CD4-positive, alpha-beta memory T cell (primary cell): ENCODE data around the gene EMD. TPM values are rescaled to one million over a fixed set of nuclear protein-coding genes. Genes with fewer than 3 reads are reported as not detected.
A peak's percentile ranks its signal among the peaks of the same experiment; 100 is the strongest.

Experiments used
- CTCF ChIA-PET: fragments of 350-600 bp; sonication (Branson Sonifier 250); formaldehyde crosslinking; loops from one replicate; lab custom pipeline; 2021; ENCODE audit warnings: inconsistent platforms; ENCODE audit not compliant: partially characterized antibody; lab: Charles Lee
- POLR2A ChIA-PET: fragments of 350-600 bp; sonication (Branson Sonifier 250); formaldehyde crosslinking; loops from one replicate; lab custom pipeline; 2021; ENCODE audit not compliant: partially characterized antibody; lab: Charles Lee
- DNase-seq, 5 donors: peaks; one replicate each; pipeline versions ENCODE4 v3.0.0 to v3.0.0-alpha.2; 2020 to 2022; ENCODE audit warnings: mixed read lengths in 1 of 5
- H3K27ac ChIP-seq: one replicate; pipeline ENCODE4 v1.7.0; 2013; ENCODE audit warnings: low read depth, low read length
- H3K27me3 ChIP-seq: 2 replicates; pipeline ENCODE4 v1.7.0; 2013; ENCODE audit warnings: mild to moderate bottlenecking, low read length, moderate library complexity; ENCODE audit not compliant: insufficient read depth
- H3K36me3 ChIP-seq: 2 replicates; pipeline ENCODE4 v1.7.0; 2013; ENCODE audit warnings: mild to moderate bottlenecking, low read length, moderate library complexity; ENCODE audit not compliant: insufficient read depth
- H3K4me1 ChIP-seq: 2 replicates; pipeline ENCODE4 v1.7.0; 2013; ENCODE audit warnings: mild to moderate bottlenecking, low read length, moderate library complexity; ENCODE audit not compliant: insufficient read depth
- H3K4me3 ChIP-seq, 2 donors: one replicate each; pipeline ENCODE4 v1.7.0; 2013; ENCODE audit warnings: low read length in 2 of 2, mild to moderate bottlenecking in 1 of 2
- H3K9me3 ChIP-seq, 2 donors: one replicate each; pipeline ENCODE4 v1.7.0; 2013; ENCODE audit warnings: low read length in 2 of 2, control low read depth in 1 of 2; ENCODE audit not compliant: control insufficient read depth in 1 of 2
- H3K27ac Mint-ChIP-seq, 7 donors: one replicate each; pipeline ENCODE4 v1.8.0; 2020 to 2021; ENCODE audit warnings: mixed read lengths in 7 of 7, mild to moderate bottlenecking in 6 of 7, inconsistent platforms in 3 of 7, moderate library complexity in 3 of 7
- H3K27me3 Mint-ChIP-seq, 2 donors: one replicate each; pipeline ENCODE4 v1.8.0; 2020 to 2021; ENCODE audit warnings: mixed read lengths in 2 of 2
- H3K36me3 Mint-ChIP-seq, 2 donors: one replicate each; pipeline ENCODE4 v1.8.0; 2020 to 2021; ENCODE audit warnings: mixed read lengths in 2 of 2, inconsistent platforms in 1 of 2, mild to moderate bottlenecking in 1 of 2
- H3K4me1 Mint-ChIP-seq, 4 donors: one replicate each; pipeline ENCODE4 v1.8.0; 2020 to 2021; ENCODE audit warnings: mixed read lengths in 4 of 4, mild to moderate bottlenecking in 1 of 4
- H3K4me3 Mint-ChIP-seq, 8 donors: one replicate each; pipeline ENCODE4 v1.8.0; 2020 to 2021; ENCODE audit warnings: mixed read lengths in 8 of 8, mild to moderate bottlenecking in 7 of 8, moderate library complexity in 6 of 8, inconsistent platforms in 3 of 8
- H3K9me3 Mint-ChIP-seq, 8 donors: one replicate each; pipeline ENCODE4 v1.8.0; 2020 to 2021; ENCODE audit warnings: mixed read lengths in 8 of 8, mild to moderate bottlenecking in 5 of 8, inconsistent platforms in 3 of 8, moderate library complexity in 1 of 8
- intact Hi-C: fragments of 100-400 bp; cut with micrococcal nuclease; formaldehyde crosslinking; loops from one replicate; pipeline ENCODE4 v1.15.1; 2023
- polyA plus RNA-seq, 2 donors: library from polyadenylated mRNA; unstranded; fragments of 300-500 nt; fragmentation: Illumina TruSeq; gene quantifications; one replicate each; pipeline ENCODE4 v1.2.3, GENCODE V29; 2021
- total RNA-seq, 2 experiments: library from RNA; stranded (reverse); gene quantifications; one replicate each; pipeline ENCODE4 v1.2.3, GENCODE V29; 2021

EMD gene
- total and polyA plus RNA-seq, 4 experiments from 2014 or later, result 30.3 to 88.7 (median 61.2) TPM

DNA sequence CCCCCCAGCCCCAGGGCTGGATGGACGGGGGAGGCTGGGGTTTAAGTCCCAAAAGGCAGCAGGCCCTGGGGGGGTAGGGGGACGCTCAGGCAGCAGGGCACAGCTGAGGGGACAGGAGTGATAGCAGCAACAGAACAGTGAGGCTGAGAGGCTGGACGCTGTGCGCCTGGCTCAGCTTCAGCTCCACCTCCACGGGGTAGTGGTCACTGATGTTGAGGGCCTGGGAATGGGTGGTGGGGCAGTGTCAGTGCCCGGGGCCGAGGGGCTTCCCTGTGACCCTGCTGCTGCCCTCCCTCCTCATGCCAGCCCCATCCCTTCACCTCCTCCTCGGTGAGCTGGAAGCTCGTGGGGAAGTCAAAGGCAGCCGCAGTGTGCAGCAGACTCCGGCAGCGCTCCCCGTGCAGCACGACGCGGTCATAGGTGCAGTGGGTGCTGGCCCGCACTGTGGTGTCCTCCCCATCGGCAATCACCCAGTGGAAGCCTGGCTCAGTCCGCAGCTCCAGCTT, 23.6 kb downstream of the EMD start:
- Histone ChIP-seq H3K27me3 (no peaks in the 10 kb centered on the region), H3K27ac (no peak overlapping the region), H3K4me1 (peaks cover 15% of the 10 kb centered on the region), H3K9me3 (no peaks in the 10 kb centered on the region), H3K36me3 (peaks cover 23% of the 10 kb centered on the region), H3K4me3 (no peak overlapping the region)
- ChIA-PET CTCF (no interaction called here), POLR2A (interaction anchor here (1.7 kb wide), 1 partner anchor 10 kb away, joined by 5 read pairs; no protein-coding TSS in a partner anchor)
- peak overlapping the region in 1 of 7 donors; percentile 35 for H3K27ac Mint-ChIP-seq
- H3K27me3 Mint-ChIP-seq, result no peaks in the 10 kb centered on the region
- DNase-seq, result no peak
- H3K4me1 Mint-ChIP-seq, result peaks cover 7 to 27% (median 17%) of the 10 kb centered on the region in 4 donors
- intact Hi-C loops, result no loop called here
- peaks cover 0 to 13% (median 0%) of the 10 kb centered on the region in 8 donors for H3K9me3 Mint-ChIP-seq
- H3K4me3 Mint-ChIP-seq, result no peak overlapping the region
- H3K36me3 Mint-ChIP-seq, result peaks cover 19 to 34% of the 10 kb centered on the region in 2 donors

DNA sequence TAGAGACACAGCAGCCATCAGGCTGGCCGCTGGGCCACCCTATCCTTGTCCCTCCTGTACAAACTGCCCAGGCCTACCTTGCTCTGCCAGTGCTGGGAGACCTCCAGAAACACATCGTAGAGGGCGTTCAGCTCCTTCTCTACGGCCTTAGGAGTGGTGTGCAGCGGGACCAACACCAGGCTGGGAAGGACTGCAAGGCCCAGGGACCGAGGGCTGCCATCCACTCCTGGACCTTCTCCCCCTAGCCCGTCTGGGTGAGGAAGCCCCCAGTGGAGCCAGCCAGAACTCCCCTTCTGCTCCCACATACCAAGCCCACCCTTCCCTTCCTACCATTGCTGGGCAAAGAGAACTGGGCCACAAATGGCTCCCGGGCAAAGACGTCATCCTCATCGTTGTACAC, 24.1 kb downstream of the EMD start:
- H3K27ac Mint-ChIP-seq, result peak overlapping the region in 2 of 7 donors; percentile 9 to 68
- intact Hi-C loops, result no loop called here

DNA sequence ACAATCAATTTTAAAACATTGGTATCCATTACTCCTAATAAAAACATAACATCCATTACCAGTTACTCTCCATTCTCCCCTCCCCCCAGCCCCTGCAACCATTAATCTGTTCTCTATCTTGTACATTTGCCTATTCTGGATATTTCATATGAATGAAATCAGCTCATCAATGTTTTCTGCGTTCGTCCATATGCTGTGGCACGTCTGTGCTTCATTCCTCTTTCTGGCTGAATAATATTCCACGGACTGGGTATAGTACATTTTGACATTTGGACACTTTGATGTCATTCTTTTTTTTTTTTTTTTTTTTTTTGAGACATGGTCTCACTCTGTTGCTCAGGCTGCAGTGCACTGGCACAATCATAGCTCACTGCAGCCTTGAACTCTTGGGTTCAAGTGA, 24.8 kb downstream of the EMD start:
- ChIA-PET POLR2A (interaction anchor here (0.6 to 0.8 kb wide), 2 partner anchors 8 to 316 kb away, joined by 3 read pairs; no protein-coding TSS in a partner anchor), CTCF (no interaction called here)
- intact Hi-C loops, result no loop called here
- H3K27ac ChIP-seq, result no peak overlapping the region
- peaks cover 23% of the 10 kb centered on the region for H3K36me3 ChIP-seq
- no peaks in the 10 kb centered on the region for H3K9me3 ChIP-seq
- H3K9me3 Mint-ChIP-seq, result peaks cover 0 to 5% (median 0%) of the 10 kb centered on the region in 8 donors
- no peaks in the 10 kb centered on the region for H3K27me3 ChIP-seq
- H3K27ac Mint-ChIP-seq, result no peak overlapping the region
- H3K4me1 Mint-ChIP-seq, result peaks cover 5 to 29% (median 11%) of the 10 kb centered on the region in 4 donors
- peaks cover 16 to 24% of the 10 kb centered on the region in 2 donors for H3K36me3 Mint-ChIP-seq
- no peaks in the 10 kb centered on the region for H3K27me3 Mint-ChIP-seq
- H3K4me3 Mint-ChIP-seq, result no peak overlapping the region
- no peak for DNase-seq
- H3K4me1 ChIP-seq, result peaks cover 15% of the 10 kb centered on the region
- no peak overlapping the region for H3K4me3 ChIP-seq

More for the DNA sequence above, 24.1 kb downstream of the EMD start:
- ChIA-PET CTCF (no interaction called here), POLR2A (interaction anchor here (1.7 kb wide), 1 partner anchor 9 kb away, joined by 5 read pairs; no protein-coding TSS in a partner anchor)
- H3K4me1 ChIP-seq, result peaks cover 15% of the 10 kb centered on the region
- H3K36me3 Mint-ChIP-seq, result peaks cover 19 to 31% of the 10 kb centered on the region in 2 donors
- H3K36me3 ChIP-seq, result peaks cover 23% of the 10 kb centered on the region
- H3K9me3 Mint-ChIP-seq, result peaks cover 0 to 12% (median 0%) of the 10 kb centered on the region in 8 donors
- DNase-seq, result no peak
- no peak overlapping the region for H3K4me3 Mint-ChIP-seq
- H3K4me3 ChIP-seq, result no peak overlapping the region
- H3K4me1 Mint-ChIP-seq, result peaks cover 7 to 25% (median 15%) of the 10 kb centered on the region in 4 donors
- H3K9me3 ChIP-seq, result no peaks in the 10 kb centered on the region
- H3K27me3 Mint-ChIP-seq, result no peaks in the 10 kb centered on the region
- no peak overlapping the region for H3K27ac ChIP-seq
- no peaks in the 10 kb centered on the region for H3K27me3 ChIP-seq

DNA sequence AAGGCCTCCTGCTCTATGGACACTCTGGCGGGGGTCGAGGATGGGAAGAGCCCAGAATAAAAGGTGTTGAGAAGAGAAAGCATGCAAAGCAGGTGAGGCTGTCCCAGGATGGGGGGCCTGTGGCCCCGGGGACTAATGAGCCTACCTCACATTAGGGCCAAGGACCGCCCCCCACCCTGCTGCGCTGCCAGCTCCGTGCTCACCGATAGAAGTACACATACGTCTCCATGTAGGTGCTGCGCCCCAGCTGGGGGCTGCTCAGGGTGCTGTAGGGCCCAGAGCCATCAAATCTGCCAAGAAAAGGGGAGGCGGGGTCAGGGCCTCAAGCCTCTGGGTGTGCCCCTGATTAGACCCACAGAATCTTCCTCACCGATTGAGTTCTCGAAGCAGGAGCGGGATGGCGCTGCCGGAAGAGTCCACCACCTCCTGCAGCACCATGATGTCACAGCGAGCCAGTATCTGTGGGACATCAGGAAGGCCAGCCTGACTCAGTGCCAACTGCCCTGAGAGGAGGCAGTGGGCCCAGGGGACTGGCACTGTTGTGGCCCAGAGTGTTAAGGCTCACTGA, 25.6 kb downstream of the EMD start:
- Histone ChIP-seq H3K4me1 (peaks cover 7% of the 10 kb centered on the region), H3K4me3 (no peak overlapping the region), H3K27me3 (no peaks in the 10 kb centered on the region), H3K9me3 (no peaks in the 10 kb centered on the region), H3K36me3 (peaks cover 15% of the 10 kb centered on the region), H3K27ac (no peak overlapping the region)
- DNase-seq, result no peak
- Mint-ChIP-seq H3K4me3 (no peak overlapping the region), H3K9me3 (peaks cover 0 to 2% (median 0%) of the 10 kb centered on the region in 8 donors), H3K27me3 (no peaks in the 10 kb centered on the region), H3K36me3 (peaks cover 8 to 15% of the 10 kb centered on the region in 2 donors), H3K4me1 (peaks cover 2 to 24% (median 5%) of the 10 kb centered on the region in 4 donors), H3K27ac (peak overlapping the region in 1 of 7 donors; percentile 61)
- CTCF ChIA-PET, result no interaction called here
- intact Hi-C loops, result no loop called here
- POLR2A ChIA-PET, result no interaction called here

DNA sequence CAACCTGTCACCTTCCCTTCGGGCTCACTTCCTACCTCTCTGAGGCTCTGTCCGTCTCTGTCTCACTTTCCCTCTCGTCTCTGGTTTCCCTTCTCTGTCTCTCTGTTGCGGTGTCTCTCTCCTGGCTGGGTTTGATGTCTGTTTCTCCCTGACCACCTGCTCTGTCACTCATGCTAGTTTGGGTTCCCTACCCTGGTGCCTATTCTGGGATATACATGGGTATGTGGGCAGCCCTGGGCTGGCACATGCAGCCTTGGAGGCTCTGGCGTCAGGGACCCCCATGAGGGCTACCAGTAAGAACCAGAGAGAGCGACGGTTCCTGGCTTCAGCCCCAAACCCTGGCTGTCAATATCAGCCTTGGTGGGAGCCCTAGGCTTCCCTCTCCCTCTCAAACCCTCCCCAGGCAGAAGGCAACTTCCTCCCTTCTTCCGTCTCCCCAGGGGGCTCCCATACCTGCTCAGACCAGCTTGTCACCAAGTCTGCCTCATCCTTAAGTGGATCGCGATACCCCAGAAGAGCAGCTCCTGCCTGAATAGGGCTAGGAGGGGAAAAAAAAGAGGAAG, 29.6 kb downstream of the EMD start:
- Mint-ChIP-seq H3K9me3 (peaks cover 0 to 4% (median 0%) of the 10 kb centered on the region in 8 donors), H3K27ac (peak overlapping the region in 3 of 7 donors; percentile 11 to 85 (median 24)), H3K36me3 (peaks cover 0 to 9% of the 10 kb centered on the region in 2 donors), H3K27me3 (no peaks in the 10 kb centered on the region), H3K4me1 (peaks cover 4 to 24% (median 11%) of the 10 kb centered on the region in 4 donors), H3K4me3 (peak overlapping the region in 4 of 8 donors; percentile 15 to 67 (median 38))
- Histone ChIP-seq H3K27me3 (no peaks in the 10 kb centered on the region), H3K27ac (no peak overlapping the region), H3K4me3 (no peak overlapping the region), H3K4me1 (peaks cover 10% of the 10 kb centered on the region), H3K36me3 (no peaks in the 10 kb centered on the region), H3K9me3 (no peaks in the 10 kb centered on the region)
- intact Hi-C loops, result no loop called here
- ChIA-PET CTCF (interaction anchor here (1.4 kb wide), 1 partner anchor 11 kb away, joined by 3 read pairs; no protein-coding TSS in a partner anchor), POLR2A (interaction anchor here (1.4 to 5.8 kb wide), 2 partner anchors 10 to 33 kb away, joined by 4 to 101 read pairs; partner anchors contain the start of gene RPL10)
- no peak for DNase-seq

DNA sequence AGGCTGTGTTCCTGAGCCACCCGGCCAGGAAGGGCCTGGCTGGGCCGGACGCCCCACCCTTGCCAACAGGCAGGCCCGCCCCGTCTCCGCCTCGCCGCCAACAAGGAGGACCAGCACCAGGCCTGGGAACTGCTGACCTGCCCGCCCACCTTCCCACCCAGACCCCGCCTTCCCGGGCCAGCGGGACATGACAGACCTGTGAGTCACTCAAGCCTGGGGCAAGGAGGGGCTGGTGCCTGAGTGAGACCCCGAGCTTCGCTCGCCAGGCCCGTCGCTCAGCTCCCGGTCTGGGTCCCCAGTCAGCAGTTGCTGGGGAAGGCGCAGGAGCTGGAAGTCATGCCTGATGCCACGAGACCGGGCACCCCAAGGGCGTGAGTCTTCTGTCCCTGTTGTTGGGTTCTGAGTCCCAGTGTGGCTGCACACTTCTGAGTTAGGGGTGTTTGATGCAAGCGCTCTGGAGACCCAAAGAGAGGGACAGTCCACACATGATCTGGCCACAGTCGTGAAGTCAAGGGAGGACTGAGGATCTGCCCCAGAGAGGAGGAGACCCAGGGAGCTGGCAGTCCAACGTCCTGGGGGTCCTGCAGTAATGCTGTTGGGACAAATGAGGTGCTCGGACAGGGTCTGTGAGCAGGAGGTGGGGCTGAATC, 30.3 kb downstream of the EMD start, which contains the start of gene DNASE1L1:
TSS of gene DNASE1L1 (minus strand) at position 33 of the 650 bp plus-strand sequence. CDS start 3,686 bp downstream, outside the sequence.
- POLR2A ChIA-PET, result interaction anchor here (0.6 to 5.8 kb wide), 5 partner anchors 11 to 77 kb away, joined by 3 to 101 read pairs (median 3); partner anchors contain the start of genes ATP6AP1, RPL10 and UBL4A
- Histone ChIP-seq H3K4me1 (peaks cover 10% of the 10 kb centered on the region), H3K9me3 (no peaks in the 10 kb centered on the region), H3K36me3 (no peaks in the 10 kb centered on the region), H3K27me3 (no peaks in the 10 kb centered on the region), H3K27ac (no peak within 1 kb of the TSS), H3K4me3 (no peak within 1 kb of the TSS)
- CTCF ChIA-PET, result interaction anchor here (1.1 to 1.4 kb wide), 2 partner anchors 12 to 20 kb away, joined by 3 read pairs; no protein-coding TSS in a partner anchor
- Mint-ChIP-seq H3K27me3 (no peaks in the 10 kb centered on the region), H3K4me3 (peak within 1 kb of the TSS in 5 of 8 donors; percentile 31 to 67 (median 40)), H3K36me3 (peaks cover 0 to 9% of the 10 kb centered on the region in 2 donors), H3K9me3 (peaks cover 0 to 4% (median 0%) of the 10 kb centered on the region in 8 donors), H3K4me1 (peaks cover 4 to 24% (median 11%) of the 10 kb centered on the region in 4 donors), H3K27ac (peak within 1 kb of the TSS in 4 of 7 donors; percentile 11 to 85 (median 46))
- intact Hi-C loops, result no loop called here
- DNase-seq, result peak in 1 of 5 donors; percentile 35
